Measurements from ENCODE around the gene INTS1.

INTS1 gene

DNA sequence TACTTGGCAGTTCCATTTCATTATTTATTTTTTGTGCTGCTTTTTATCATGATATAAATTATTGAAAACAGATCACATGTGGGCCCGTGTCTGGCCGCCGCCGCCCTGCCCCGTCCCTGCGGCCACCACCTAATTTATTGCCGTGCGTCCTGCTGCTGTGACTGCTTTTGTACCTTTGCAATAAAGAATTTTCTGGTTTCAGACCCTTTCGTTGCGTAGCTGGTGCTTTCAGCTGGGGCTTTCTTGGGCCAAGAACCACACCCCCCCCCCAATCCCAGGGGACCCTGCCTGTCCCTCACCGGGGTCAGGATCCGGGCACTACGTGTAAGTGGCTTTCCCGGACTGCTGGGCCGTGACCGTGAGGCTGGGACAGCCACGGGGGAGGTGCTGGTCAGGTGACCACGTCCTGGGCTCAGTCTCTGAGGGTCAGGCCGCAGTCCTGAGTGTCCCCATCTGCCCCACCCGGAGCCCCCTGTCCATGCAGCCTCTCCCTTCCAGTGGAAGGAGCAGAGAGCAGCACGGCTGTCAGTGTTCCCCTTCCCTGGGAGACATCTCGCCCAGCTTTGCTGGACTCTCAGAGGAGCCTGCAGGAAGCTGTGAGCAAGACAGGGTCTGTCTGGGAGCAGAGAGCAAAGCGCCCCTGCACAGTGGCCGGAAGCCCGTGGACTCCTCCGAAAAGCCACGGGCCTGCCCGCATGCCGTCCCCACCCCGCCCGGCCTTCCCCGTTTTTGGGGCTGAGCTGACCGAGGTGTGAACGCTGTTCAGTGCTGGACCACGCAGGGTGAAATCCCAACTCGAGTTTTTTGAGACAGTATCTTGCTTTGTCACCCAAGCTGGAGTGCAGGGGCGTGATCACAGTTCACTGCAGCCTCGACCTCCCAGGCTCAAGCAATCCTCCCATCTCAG is 38.9 kb upstream of the INTS1 start:
- no peak for DNase-seq

DNA sequence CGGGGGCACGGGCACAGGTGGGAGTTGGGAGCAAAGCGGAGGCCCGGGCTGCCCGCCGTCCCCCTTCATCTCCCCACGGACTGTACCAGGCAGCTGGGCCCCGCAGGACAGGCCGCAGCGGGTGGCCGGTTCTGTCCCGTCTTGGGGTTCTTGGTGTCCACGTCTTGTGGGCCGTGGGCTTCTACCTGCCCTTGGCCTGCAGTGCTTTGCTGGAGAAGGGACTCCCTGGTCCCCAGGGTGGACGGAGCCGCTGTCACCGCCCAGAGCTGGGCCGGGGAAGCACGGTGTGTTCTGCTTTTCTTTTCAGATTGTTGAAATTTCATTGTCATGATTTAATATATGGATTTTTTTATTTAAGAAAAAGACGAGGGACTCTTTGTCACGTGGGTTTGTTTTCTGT is 38.1 kb upstream of the INTS1 start:
- DNase-seq = no peak

DNA sequence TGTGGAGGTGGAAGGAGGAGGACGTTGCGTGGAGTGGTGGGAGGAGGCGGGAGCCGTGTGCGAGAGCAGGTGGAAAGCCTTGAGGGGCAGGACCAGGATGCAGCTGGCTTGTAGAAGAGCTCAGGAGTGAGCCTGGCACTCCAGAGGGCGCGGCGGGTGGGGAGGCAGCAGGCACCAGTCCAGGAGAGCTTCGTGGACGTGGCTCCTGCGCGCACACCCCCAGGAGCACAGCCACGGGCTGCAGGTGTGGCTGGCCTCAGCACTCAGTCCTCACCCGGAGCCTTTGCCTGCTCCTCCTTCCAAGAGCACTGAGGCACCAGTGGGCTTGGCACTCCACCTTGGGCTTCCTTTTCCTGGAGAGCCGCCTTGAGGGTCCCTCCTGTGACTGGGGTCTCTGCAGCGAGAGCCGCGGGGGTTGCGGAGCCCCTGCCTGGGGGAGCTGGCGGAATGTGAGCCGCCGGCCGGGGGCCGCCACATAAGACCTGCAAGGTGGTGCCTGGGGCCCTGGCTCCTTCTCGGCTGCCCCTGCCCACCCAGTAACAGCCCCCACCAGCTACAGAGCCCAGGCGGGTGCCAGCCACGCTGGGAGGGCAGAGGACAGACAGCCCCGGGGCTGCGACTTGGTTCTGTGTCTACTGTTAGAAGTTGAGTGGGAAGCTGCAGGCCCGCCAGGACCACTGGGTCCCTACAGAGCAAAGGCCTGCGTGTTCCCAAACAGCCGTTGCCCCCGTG is 37.4 kb upstream of the INTS1 start:
- DNase-seq = no peak

DNA sequence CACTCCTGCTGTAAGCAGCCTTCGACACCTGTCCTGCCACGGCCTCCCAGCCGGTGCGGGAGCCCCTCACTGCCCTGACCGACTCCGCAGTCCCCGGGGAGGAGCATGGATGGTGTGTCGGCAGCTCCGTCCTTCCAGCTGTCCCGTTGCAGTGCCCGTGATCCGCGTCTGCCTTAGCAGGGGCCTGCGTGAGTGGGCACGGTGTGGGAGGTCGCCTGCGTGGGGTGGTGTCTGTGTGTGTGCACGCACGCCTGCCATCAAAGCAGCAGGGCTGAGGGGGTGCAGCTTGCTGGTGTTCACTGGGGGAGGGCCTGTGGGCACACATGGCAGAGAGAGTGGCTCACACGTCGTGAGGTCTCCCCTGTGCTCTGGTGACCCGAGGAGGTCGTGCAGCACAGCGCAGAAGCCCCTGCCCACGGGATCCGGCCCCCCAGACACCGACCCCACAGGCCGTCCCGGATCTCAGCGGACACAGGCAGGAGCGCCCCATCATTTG is 36.6 kb upstream of the INTS1 start:
- no peak for DNase-seq

DNA sequence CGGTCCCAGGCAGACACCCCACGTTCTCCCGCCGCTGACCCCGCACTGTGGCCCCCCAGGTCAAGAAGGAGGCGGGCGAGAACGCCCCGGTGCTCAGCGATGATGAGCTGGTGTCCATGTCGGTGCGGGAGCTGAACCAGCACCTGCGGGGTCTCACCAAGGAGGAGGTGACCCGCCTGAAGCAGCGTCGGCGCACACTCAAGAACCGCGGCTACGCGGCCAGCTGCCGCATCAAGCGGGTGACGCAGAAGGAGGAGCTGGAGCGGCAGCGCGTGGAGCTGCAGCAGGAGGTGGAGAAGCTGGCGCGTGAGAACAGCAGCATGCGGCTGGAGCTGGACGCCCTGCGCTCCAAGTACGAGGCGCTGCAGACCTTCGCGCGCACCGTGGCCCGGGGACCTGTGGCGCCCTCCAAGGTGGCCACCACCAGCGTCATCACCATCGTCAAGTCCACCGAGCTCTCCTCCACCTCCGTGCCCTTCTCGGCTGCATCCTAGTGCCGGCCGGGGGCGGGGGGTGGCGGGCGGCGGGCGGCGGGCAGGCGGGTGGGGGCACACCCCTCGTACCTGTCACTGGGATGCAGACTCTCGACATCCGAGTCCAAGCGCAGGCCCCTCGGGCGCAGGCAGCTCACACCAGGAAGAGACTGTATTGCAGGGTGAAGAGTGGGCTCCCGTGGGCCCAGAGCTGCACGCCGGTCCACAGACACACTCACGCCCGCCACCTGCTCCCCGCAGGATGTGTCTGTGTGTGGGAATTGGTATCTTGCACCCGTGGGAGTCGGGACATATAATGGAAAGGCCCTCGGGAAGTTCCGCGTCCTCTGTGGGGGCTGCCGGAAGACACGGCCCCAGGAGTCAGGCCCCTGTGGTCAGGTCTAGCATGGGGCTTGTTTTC is 35.9 kb upstream of the INTS1 start:
- no peak for DNase-seq

DNA sequence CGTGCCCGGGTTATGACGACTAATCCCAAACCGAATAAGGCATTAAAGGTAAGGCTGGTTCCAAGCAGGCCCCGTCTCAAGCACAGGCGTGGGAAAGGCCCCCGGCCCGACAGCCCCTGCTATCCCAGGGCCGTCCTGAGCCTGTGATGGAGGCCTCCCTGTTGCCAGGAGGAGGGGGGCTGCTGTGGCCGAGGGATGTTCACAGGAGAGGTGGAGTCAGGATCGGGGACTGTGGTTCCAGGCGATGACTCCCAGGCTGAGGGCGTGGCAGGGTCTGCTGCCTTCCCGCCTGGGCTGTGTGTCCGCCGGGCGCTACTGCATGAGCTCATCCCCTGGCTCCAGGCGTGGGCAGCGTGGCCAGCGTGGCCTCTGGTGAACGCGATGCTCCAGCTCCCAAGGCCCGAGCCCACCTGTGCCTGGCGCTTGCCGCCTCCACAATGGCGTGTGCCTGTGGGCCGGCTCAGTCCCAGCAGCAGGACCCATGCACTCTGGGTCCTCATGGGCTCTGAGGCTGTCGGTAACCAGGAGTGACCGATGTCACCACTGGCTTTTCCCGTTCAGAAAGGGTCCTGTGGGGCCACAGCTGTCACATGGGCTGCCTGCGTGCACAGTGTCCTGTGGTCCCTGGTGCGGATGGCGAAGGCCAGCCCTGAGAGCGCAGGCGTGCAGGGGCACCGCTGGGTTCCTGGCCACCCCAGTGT is 35.1 kb upstream of the INTS1 start:
- no peak for DNase-seq

DNA sequence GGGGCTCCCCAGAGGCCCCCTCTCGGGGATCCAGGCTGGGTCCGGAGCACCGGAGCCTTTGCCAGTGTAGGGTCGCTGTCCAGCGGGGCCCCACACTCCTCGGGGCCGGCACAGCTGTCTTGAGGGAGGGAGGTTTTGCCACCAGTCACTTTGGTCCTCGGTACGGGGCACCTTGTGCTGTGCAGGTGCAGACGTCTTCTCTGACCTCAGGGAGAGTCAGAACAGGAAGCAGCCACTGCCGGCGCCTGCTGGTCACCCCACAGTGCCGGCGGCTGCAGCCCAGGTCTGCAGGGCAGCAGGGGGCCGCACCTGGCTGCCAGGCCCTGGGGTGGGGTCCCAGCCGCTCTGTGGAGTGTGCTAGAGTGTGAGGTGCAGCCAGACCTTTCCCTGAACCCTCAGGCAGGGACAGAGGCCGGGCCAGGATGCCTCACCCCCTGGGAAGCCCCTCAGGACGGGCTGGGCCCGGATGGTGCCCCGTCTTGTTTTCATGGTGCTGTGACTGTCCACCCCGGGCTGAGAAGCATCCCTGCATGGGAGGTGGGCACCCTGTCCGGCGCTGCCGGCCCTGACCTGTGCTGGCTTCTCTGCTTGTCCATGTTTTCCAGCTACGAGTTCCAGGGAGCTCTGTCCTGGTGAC is 34.5 kb upstream of the INTS1 start:
- DNase-seq = no peak

DNA sequence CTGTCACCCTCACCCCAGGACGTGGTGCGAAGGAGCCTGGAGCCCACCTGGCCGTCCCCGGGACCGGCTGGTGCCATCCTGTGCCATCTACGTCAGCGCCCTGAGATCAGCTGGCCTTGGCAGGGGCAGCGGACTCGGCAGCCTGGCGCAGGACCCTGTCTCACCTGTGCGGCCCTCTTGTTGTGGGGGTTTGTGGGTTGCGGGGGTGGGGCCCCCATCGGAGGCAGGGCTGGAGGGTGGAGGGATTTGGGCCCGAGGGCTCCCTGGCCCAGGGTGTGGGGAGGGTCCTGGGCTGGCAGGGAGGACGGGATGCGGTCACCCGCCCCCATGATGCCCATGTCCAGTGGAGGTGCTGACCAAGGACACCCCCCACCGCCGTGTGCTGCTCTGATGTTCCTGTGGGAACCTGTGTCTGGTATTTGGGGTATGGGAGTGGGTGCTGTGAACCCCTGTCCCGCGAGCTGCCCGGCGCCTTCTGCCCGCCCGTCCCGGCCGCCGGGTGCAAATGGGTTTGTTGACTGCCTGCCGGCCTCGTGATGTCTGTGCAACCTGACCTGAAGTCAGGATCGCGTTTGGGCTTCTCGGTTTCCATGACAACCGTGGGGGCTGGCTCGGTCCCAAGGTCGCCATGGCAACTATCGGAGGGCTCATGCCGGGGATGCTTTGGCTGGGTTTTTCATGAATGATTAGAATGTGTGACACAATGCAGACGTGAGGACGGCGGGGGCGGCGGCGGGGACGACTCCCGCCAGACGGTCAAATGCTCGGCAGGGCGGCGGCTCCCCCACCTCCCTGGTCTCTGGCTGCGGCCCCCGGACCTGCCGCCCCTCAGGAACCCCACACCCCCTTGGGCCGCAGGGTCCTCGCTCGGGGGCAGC is 33.6 kb upstream of the INTS1 start:
- DNase-seq = peak; percentile 24

DNA sequence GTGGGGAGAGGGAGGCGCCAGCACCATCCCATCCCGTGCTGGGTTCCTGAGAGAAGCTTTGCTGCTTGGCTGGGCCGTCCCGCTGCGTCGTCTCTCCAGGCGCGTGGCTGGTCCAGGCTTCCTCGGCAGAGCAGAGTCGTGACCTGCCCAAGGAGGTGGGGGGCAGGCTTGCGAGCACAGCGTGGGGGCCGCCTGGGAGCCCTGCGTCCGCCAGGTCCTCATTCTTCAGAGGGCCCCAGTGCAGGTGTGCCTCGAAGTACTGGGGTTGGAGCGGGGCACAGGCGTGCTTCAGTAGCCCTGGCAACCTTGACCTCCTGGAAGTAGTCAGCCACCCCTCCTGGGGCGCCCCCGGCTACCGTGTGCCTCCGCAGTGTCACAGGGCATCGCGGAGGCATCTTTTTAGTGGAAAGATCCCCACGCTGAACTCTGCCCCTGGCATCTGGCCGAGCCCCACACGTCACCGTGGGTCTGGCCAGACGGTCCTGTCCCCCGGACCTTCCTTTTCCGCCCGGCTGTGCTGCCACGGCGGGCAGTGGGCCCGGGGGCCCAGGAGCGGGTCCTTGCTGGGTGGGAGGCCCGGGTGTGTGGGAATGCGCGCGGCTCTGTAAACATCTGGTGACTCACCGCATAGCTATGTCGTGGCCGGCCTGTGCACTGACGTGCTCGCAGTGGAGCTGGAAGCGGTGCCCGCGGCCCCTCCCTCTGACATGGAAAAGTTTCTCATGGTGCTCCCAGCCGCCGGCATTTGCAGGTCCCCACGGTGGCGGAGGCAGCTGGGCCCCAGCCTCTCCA is 32.8 kb upstream of the INTS1 start:
- no peak for DNase-seq

DNA sequence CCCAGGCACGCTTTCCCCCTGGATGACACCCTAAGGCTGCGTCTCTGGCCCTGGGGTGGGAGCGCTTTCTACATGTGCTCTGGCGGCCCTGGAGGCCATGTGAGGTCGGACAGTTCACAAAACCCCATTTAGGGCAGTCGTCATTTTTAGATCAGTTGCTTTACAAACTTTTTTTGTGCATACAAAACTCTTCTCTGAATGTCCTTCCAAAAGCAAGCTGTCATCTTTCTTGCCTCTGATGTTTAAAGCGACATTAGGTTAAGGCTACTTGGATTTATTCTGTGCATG is 32.2 kb upstream of the INTS1 start:
- DNase-seq = no peak

DNA sequence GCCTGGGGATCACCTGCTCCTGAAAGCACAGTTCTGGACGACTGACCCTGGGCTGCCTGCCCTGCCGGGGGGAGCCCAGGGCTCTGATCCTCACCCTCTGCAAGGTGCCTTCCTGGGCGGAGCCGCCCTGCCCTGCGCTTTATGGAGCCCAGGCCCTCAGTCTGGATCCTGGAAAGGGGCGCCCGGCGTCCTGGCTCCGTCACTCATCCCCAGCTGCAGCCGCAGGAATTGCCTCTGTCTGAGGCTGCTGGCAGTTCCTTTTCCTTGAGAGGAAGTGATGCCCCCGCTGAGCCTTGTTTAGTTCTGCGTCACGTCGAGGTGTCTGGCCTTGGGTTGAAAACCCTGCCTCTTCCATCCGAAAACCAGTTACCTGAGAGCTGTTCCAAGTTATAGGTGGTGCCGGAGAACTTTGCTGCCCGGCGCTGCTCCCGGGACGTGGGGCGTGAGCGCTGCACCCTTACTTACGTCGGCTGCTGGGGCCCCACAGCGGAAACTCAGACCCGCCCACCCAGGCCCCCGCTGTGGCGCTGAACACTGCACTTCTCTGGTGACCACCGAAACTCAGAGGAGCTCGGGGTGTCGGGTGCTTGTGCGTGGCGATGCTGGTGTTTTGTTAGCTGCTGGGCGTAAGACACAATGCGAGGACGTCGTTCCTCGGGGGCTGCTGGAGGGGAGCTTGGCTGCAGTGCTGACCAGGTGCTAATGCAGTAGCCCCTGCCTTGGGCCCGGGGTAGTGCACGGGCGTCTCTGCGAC is 31.7 kb upstream of the INTS1 start:
- no peak for DNase-seq

DNA sequence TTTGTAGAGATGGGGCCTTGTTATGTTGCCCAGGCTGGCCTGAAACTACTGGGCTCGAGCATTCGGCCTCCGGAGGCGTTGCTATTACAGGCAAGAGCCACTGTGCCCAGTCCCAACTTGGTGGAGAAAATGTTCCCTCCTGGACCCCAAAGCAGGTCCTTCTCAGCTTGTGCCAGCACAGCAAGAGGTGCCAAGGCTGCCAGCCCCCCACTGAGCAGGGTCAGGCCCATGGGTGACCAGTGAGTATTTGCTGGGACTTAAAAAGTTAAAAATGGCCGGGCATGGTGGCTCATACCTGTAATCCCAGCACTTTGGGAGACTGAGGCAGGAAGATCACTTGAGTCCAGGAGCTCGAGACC is 30.9 kb upstream of the INTS1 start:
- DNase-seq = no peak

DNA sequence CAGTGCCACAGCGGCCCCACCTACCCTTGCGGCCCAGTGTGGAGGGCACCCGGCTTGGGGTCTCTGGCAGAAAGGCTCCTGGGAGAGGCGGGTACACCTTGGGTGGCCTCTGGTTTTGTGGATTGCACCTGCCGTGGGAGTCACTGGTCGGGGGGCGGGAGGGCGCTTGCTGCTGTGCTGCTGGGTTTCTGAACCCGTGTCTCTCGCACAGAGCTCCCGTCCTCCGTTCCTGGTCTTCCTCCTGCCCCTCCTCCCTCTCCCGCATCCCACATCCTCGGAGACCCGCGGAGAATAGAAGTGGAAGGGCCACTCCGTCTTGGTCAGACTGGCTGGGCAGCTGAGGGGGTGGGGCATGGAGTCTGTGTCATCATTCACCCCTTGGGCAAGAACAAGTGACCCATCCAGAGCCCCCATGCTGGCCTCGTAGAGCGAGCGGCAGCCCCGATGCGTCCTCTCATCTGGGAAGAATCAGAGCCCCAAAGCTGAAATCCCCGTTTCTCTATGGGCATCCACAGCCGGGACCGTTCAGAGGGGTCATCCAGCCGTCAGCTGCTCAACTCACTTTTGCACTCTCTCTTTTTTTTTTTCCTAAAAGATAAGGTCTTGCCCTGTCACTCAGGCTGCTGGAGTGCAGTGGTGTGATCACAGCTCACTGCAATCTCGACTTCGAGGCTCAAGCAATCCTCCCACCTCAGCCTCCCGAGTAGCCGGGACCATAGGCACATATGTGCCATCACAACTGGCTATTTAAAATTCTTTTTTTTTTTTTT is 30.3 kb upstream of the INTS1 start:
- no peak for DNase-seq

DNA sequence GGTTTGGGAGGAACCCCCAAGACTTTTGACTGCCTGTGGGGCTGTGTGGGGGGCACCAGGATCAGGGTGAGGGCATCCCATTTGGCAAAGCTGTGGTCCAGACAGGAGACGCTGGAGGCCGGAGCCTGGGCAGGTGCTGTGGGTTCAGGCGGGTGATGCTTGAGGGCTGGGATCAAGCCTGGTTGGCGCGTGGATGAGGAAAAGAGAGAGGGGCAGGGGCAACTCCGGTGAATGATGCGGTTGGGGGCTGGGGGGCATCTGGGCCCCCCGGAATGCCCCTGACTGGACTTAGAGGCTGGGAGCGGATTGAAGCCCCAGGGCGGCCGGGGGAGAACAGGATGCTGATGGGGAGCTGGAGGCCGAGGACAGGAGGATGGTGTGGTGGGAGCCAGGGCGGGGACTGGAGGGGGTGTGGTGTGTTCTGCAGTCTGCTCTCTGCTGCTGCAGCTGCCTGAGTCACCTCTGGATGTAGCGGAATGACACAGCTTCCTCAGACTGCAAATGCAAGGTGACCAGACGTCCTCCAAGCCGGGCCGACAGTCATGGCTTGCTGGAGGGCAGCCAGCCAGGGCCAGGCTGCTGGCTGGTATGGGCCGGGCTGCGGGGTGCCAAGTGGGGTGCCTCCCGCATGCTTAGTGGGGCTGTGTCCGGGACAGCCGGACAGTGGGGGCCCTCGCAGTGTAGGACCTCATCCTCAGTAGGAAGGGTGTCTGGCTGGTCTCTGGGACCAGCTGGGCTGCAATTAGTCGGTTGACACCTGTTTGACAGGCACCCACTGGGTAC is 29.5 kb upstream of the INTS1 start:
- DNase-seq = no peak

DNA sequence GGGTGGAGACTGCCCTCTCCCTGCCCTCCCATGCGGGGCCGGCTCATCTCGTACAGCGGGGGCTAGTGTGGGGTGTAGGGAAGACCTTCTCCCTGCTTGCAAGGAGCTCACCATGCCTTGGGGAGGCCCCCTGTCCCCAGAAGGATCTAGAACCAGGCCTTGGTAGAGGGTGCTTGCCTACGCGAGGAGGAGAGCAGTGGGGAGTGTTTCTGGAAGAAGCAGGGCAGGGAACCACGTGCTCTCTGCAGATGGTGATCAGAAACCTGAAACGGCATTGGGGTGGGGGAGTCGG is 29.0 kb upstream of the INTS1 start:
- DNase-seq = no peak

DNA sequence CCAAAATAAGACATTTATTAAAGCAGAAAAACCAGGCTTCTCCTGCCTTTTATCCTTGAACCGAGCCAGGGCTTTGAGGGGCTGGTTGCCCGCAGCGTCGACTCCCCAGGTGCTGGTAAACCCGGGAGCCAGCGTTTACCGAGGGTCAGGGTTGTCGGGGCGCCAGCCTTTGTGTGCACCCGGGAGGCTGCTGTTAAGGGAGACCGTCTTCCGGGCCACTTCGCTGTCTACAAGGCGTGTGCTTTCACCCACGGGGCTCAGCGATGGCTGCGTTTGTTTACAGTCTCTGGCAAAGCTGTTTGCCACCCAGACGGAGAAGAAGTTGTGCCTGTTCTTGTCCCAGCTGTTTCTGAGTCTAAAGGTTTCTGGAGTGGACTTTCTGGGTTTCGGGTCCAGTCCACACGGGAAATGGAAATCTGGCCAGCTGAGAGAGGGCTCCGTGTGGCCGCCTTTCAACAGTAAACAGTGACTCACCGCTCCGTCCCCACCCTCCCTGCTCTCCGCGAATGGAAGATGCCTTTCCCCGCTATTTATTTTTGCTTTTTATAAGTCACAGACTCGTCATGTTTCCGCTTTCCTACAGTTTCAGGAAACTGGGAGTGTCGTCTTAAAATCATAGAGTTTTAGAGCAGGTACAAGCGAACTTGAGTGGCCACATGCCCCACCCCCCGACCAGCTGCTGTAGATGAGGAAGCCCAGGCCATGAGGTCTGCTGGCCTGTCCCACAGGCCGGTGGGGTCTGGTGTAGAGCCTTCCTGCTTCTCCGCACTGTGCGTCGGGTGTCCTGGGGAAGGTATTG is 28.5 kb upstream of the INTS1 start:
- no peak for DNase-seq

DNA sequence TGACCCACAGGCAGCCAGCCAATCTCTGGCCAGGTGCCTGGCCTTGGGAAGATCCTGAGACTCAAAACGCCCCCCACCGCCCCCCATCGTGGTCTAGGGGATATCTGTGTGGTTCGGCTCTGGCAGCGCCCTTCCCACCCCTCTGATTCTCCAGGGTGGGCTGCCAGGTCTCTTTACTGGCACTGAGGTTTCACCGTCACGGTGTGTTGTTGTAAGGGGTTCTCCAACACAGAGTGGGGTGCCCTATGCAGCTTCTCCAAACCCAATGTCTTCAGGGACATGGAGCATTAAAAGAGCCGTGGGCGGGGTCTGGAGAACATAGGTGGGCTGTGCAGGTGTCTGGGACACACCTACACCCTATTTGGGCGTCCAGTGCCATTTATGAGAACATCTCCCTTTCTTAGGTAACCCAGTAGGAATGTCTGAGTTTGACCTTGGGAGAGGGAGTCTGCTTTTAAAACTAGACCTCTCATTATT is 27.8 kb upstream of the INTS1 start:
- DNase-seq = no peak
